Stimulated activated naive CD4-positive, alpha-beta T cell (primary cell): ENCODE results near the gene NT5C2.
"Not testable (repeated sequence)": the region's sequence is repeated elsewhere in the genome, so short reads cannot be mapped to it uniquely, and the experiment has no call there.

Experiments used
- DNase-seq, 6 experiments: peaks; one replicate each; lab custom pipeline; 2025; lab: John Stamatoyannopoulos, UW

Gene NT5C2

DNA sequence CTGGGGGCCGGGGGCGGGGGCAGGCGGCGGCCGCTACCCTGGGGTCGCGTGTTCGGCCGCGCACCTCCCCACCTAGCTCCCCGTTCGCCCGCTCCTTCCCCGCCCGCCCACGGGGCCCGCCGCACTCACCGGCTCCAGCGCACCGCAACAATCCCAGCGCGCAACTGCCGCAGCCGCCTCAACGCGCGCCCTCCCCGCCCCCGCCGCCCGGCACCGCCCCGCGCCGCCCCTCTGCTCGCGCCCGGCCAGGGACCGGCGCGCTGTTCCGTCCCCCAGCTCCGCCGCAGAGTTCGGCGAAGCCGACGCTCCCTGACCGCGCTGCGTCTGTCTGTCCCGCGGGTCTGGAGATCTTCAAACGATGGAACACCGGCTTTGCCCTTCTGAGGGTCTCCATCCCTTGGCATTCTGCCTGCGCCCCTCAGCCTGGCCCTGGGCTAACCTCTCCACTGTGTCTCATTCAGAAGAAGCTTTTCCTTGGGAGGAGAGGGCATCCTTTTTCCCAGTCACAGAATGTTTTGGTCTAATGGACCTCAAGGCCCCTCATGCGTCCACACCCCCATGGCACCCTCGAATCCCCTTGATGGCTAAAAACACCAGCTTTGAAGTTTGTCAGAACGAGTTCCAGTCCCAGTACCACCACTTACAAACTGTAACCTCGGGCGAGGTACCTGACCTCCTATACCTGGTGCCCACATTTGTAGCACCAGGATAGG, at the start of gene NT5C2:
NT5C2 (minus strand) TSS at position 166 of the 713 bp plus-strand sequence. CDS start 18,314 bp downstream, outside the sequence.
- DNase-seq = peak; percentile 52 to 84 (median 65)

DNA sequence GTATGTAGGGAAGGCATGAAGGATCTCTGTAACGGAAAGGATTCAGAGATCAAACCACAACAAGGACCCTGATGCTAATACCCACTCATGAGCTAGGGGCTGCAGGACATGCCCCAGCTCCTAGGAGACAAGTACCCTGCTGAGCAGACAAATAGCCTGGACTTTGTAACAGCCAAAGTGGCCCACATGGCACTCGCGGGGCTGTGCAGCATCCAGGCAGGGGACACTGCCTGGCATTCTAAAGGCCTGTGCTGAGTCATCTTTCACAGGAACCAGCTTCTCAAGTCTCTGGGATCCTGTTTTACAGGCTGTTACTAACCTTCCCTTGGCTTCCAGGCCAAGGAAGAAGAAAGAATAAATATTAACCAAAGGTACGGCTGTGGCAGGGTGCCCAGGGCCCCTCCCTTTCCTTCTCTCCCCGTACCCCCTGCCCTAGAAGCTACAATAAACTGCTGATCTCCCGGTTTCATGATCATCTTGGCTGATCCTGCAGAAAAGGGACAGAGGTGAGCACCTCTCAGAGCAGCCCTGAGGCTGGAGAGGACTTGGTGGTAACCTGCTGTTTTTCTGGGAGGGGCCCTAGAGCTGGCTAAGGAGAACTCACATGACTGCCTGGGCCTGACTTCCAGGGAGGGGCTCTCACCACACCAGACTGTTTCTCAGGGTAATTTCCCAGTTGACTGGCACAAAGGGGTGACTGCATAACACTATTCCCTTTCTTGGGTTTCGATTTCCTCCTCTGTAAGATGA, 48.4 kb upstream of the NT5C2 start:
- no peak for DNase-seq

DNA sequence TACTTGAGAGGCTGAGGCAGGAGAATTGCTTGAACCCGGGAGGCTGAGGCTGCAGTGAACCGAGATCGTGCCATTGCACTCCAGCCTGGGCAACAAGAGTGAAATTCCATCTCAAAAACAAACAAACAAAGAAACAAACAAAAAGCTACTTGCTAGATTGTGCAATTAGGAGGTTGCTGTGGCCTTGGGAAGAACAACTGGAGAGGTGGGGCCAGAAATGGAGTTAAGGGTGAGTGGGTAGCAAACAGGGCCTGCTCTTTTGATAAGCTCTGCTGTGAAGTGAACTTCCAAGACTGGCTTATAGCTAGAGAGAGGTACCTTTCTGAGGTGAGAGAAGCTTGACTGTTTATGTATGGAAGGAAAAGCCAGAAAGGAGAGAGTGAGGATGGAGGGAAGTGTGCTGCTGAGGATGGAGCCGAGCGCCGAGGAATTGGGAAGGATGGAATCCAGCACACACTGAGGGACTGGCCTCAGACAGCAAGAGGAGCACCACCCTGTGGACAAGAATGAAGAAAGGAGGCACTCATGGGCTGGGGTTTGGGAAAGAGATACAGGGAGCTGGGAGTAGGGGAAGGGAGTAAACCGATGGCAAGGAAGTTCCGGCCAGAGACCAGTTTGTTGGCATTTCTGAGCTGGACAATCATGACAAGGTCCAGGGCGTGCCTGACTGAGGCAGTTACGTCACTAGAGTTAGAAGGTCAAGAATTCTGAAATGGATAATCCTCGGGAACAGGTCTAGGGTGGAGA, 45.6 kb upstream of the NT5C2 start:
- DNase-seq = no peak

DNA sequence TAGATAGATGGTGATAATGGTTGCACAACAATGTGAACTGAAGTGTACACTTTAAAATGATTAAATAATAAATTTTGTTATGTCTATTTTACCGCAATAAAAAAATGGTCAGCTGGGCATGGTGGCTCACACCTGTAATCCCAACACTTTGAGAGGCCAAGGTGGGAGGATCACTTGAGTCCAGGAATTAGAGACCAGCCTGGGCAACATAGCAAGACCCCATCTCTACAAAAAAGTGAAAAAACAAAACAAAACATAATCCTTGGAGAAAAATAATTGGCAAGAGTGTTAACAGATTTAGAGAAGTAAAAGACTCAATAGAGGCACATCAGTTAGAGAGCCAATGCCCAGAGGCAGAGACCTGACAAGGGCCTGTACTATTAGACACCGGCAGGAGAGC, 42.7 kb upstream of the NT5C2 start:
- DNase-seq = no peak

DNA sequence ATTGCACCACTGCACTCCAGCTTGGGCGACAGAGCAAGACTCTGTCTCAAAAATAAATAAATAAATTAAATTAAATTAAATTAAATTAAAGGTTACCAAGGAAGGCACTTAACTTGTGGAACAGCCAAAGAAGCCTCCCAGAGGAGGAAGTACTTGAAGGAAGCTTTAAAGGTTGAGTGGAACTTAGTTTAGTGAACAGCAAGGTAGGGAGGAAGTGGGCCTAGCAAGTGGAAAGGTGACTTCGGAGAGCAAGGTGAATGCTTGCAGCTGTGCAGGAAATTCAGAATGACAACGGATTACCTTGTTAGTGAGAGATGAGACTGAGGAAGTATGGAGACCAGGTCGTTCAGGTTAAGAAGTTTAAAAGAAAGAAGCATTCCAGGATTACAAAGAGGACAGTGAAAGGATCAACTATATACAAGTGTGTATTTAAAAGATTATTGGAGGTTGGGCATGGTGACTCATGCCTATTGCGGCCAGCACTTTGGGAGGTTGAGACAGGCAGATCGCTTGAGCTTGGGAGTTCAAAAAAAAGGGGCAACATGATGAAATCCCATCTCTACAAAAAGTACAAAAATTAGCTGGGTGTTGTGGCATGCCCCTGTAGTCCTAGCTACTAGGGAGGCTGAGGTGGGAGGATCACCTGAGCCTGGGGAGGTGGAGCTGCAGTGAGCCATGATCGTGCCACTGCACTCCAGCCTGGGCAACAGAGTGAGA, 39.9 kb upstream of the NT5C2 start:
- DNase-seq = no peak

DNA sequence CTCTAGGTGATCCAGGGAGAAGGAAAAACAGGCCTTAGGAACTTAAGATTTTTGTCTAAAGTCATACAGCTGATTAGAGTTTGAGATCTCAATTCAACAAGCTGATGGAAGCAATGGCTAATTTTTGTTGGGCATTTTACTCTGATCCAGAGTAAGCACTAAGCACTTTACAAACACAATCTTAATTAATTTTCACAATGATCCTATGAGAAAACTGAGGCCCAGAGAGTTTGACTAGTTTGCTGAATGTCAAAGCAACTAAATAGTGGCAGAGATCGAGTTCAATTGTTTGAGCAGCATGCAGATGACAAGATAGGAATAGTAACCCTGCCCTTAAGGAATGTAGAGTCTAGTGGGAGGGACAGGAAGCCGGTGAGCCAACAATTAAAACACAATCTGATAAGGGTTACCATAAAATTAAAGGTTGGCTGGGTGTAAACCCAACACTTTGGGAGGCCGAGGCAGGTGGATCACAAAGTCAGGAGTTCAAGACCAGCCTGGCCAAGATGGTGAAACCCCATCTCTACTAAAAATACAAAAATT, 39.1 kb upstream of the NT5C2 start:
- DNase-seq = no peak

DNA sequence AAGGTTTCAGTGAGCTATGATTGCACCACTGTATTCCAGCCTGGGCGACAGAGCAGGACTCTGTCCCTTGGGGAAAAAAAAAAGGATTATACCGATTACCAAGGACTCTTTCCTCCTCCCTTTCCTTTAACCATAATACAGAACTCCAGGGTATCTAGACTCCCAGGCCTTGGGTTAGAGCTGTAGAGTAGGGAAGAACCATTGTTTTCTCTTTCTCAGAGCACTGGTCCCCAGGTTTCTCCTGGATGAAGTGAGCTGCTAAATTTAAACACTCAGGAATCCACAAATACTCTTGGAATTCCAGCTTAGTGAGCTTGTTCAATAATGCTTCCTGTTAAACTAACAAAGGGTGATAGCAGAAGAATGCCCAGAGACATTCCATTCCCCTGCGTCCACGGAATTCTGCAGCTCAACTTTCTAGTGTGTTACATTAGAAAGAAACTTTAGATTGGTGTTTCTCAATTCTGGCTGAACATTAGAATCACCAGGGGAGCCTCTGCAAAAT, 38.0 kb upstream of the NT5C2 start:
- no peak for DNase-seq

DNA sequence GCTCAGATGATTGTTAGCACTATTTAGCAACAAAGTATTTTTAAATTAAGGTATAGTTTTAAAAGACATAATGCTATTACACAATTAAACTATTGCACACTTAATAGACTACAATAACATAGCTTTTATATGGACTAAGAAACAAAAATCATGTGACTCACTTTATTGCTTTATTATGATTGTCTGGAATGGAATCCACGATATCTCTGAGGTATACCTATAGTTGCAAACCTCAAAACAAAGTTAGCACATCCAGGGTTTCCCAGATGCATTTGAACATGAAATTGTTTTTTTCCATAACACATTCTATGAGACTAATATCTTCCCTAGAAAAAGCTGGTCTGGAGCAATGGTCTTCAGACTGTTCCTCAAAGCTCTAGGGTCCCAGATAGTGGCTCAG, 34.3 kb upstream of the NT5C2 start:
- no peak for DNase-seq

DNA sequence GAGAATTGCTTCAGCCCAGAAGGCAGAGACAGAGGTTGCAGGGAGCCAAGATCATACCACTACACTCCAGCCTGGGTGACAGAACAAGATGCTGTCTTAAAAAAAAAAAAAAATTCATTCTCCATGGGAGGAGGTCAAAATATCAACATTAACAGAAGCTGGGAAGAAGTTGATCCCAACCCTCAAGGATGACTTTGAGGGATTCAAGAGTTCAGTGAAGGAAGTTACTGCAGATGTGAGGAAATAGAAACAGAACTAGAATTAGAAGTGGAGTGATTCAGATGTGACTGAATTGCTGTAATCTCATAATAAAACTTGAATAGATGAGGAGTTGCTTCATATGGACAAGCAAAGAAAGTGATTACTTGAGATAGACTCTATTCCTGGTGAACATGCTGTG, 32.9 kb upstream of the NT5C2 start:
- no peak for DNase-seq

DNA sequence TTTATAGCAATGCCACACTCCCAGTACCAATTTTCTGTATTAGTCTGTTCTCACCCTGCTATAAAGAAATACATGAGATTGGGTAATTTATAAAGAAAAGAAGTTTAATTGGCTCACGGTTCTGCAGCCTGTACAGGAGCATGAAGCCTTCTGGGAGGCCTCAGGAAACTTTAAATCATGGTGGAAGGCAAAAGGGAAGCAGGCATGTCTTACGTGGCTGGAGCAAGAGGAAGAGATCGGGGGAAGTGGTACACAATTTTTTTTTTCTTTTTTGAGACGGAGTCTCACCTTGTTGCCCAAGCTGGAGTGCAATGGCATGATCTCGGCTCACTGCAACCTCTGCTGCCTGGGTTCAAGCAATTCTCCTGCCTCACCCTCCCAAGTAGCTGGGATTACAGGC, 31.6 kb upstream of the NT5C2 start:
- DNase-seq = not testable (repeated sequence)

DNA sequence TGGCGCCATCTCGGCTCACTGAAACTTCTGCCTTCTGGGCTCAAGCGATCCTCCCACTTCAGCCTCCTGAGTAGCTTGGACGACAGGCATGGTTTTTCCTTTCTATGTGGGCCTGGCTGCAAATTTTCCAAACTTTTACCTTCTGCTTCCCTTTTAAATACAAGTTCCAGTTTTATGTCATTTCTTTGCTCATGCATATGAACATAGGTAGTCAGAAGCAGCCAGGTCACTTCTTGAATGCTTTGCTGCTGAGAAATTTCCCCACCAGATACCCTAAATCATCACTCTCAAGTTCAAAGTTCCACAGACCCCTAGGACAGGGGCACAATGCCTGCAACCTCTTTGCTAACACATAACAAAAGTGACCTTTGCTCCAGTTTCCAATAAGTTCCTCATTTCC, 31.1 kb upstream of the NT5C2 start:
- no peak for DNase-seq

DNA sequence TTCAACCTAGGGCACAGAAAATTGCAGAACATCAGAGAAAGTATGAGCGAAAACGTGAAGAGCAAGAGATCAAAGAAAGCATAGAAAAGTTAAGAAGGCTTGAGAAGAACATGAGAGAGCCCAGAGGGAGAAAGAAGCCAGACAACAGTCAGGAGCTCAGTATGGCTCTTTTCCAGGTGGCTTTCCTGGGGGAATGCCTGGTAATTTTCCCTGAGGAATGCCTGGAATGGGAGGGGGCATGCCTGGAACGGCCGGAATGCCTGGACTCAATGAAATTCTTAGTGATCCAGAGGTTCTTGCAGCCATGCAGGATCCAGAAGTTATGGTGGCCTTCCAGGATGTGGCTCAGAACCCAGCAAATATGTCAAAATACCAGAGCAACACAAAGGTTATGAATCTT, 23.3 kb upstream of the NT5C2 start:
- not testable (repeated sequence) for DNase-seq

DNA sequence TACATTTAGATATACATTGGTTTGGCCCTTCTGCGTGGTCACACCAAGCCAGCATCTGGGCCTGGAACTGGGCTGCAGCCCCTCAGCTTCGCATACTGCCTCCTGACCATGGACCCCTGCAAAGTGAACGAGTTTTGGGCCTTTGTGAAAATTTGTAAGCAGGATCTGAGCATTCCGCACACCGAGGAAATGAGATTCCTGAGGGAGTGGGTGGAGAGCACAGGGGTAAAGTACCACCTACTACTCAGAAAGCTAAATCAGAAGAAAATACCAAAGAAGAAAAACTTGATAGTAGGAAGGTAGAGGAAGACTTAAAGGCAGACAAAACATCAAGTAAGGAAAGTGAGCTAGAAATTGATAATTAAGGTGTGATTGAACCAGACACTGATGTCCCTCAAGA, 22.5 kb upstream of the NT5C2 start:
- no peak for DNase-seq

DNA sequence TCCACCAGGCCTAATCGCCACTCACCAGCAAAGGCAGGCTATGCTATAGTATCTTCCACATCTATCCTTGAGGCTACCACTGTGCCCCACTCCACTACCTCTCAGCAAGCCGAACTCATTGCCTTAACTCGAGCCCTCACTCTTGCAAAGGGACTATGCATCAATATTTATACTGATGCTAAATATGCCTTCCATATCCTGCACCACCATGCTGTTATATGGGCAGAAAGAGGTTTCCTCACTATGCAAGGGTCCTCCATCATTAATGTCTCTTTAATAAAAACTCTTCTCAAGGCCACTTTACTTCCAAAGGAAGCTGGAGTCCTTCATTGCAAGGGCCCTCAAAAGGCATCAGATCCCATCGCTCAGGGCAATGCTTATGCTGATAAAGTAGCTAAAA, 17.2 kb upstream of the NT5C2 start:
- not testable (repeated sequence) for DNase-seq

DNA sequence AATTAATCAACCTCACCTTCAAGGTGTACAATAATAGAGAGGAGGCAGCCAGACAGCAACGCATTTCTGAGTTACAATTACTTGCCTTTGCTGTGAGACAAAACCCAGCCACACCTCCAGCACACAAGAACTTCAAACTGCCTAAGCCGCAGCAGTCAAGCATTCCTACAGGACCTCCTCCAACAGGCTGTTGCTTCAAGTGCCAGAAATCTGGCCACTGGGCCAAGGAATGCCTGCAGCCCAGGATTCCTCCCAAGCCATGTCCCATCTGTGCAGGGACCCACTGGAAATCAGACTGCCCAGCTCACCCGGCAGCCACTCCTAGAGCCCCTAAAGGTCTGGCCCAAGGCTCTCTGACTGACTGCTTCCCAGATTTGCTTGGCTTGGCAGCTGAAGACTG, 14.6 kb upstream of the NT5C2 start:
- not testable (repeated sequence) for DNase-seq

DNA sequence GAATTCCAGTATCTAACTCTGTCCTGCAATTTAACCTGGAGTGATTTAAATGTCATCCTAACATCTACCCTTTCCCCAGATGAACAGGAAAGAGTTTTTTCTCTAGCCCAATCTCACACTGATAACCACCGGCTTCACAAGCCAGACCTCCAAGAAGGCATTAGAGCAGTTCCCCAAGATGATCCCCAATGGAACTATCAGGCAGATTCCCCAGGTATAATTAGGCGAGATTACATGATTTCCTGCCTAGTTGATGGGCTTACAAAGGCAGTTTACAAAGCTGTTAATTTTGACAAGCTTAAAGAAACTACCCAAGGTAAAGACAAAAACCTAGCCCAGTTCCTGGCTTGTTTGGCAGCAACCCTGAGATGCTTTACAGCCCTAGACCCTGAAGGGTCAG, 14.1 kb upstream of the NT5C2 start:
- no peak for DNase-seq

DNA sequence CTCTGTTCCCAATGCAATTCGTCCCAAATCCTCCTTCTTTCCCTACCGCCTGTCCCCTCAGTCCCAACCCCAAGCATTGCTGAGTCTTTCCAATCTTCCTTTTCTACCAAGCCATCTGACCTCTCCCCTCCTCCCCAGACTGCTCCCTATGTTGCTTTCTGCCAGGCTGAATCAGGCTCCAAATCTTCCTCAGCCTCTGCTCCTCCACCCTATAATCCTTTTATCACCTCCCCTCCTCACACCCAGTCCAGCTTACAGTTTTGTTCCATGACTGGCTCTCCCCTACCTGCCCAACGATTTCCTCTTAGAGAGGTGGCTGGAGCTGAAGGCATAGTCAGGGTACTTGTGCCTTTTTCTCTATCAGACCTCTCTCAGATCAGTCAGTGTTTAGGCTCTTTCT, 13.6 kb upstream of the NT5C2 start:
- not testable (repeated sequence) for DNase-seq

DNA sequence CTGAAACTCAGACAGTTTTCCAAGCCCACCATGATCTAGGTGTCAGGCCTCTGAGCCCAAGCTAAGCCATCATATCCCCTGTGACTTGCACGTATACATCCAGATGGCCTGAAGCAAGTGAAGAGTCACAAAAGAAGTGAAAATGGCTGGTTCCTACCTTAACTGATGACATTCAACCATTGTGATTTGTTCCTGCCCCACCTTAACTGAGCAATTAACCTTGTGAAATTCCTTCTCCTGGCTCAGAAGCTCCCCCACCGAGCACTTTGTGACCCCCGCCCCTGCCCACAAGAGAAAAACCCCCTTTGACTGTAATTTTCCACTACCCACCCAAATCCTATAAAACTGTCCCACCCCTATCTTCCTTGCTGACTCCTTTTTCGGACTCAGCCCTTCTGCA, 12.3 kb upstream of the NT5C2 start:
- not testable (repeated sequence) for DNase-seq

DNA sequence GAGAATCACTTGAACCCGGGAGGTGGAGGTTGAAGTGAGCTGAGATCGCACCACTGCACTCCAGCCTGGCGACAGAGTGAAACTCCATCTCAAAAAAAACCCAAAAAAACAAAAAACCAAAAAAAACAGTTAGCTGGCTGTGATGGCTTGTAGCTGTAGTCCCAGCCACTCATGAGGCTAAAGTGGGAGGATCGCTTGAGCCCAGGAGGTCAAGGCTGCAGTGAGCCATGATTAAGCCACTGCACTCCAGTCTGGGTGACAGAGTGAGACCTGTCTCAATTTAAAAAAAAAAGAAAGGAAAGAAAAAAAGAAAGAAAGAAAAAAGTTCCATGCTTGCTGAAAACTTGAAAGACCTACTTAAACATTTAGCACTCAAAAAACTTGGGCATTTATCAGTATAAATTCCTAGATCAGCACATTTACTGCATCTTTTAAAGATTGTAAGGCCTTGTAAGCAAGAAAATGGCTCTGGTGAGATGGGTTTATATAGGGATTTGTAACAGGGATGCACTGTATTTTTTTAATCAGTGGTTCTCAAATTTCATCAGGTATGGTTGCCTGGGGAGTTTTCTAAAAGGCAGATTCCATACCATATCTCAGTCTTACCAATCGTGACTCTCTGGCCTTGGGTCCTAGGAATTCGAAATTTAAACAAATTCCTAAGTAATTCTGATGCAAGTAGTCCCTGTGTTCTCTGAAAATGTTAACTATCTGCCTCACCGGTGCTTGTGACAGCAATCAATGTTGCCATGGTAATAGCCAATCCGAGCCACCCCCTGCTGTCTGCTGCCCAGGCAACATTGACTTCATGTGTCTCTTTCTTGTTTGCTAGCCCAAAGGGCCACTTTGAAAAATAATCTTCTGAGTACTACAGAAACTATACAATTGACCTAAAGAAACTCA, 11.5 kb upstream of the NT5C2 start:
- DNase-seq = no peak

DNA sequence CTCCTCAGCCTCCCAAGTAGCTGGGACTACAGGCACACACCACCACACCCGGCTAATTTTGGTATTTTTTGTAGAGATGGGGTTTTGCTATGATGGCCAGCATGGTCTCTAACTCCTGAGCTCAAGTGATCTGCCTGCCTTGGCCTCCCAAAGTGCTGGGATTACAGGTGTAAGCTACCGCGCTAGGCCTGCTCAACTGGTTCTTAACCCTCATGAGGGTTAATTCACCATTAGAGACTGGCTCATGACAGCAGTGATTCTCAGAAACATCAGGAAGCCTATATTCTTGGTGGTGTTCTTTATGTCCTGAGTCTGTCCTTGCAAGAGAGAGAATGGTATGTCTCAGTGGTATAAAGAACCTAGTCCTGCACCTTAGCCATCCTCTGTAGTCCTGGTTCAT, 10.4 kb upstream of the NT5C2 start:
- DNase-seq = no peak

DNA sequence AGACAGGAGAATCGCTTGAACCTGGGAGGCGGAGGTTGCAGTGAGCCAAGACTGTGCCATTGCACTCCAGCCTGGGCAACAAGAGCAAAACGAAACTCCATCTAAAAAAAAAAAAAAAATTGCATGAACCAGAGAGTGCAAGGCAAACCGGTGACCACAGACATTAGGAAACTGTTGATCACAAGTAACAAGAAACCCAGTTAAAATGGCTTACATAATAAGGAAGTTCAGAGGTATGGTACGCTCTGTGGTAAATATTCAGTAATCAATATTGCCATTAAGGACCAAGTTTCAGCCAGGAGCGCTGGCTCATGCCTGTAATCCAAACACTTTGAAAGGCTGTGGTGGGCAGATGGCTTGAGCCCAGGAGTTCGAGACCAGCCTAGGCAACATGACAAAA, 9.2 kb upstream of the NT5C2 start:
- no peak for DNase-seq
